GM12891 (cell line): ENCODE results near the gene PDLIM3.
"Not testable (repeated sequence)": the region's sequence is repeated elsewhere in the genome, so short reads cannot be mapped to it uniquely, and the experiment has no call there.

Experiments
- DNase-seq: peaks from one replicate; pipeline ENCODE4 v3.0.0; 2011; ENCODE audit warnings: low spot score; ENCODE audit not compliant: insufficient read length
- FAIRE-seq: peaks from 2 replicates; lab custom pipeline; 2011; peaks lifted over from hg19 to GRCh38; lab: Jason Lieb, UNC
- PAX5 ChIP-seq: IDR thresholded peaks from 2 replicates; pipeline ENCODE4 v1.6.1; 2011; ENCODE audit warnings: low read length, moderate library complexity, mild to moderate bottlenecking; ENCODE audit not compliant: insufficient read depth, severe bottlenecking
- POLR2A ChIP-seq: IDR thresholded peaks from 2 replicates; pipeline ENCODE4 v1.6.1; 2011; ENCODE audit warnings: low read depth, low read length, control low read depth
- POLR2AphosphoS5 ChIP-seq: IDR thresholded peaks from 2 replicates; pipeline ENCODE4 v1.6.1; 2011; ENCODE audit warnings: low read depth, low read length, control low read depth
- POU2F2 ChIP-seq: IDR thresholded peaks from 2 replicates; pipeline ENCODE4 v1.6.1; 2011; ENCODE audit warnings: low read depth, mild to moderate bottlenecking, control low read depth, low read length, moderate library complexity
- SPI1 ChIP-seq: IDR thresholded peaks from 2 replicates; pipeline ENCODE4 v1.6.1; 2011; ENCODE audit warnings: low read depth, low read length, control low read depth
- TAF1 ChIP-seq: IDR thresholded peaks from 2 replicates; pipeline ENCODE4 v1.6.1; 2011; ENCODE audit warnings: low read depth, low read length, control low read depth

The PDLIM3 gene

GRCh38 chr4:185523862-185524261 lies 11.4 kb downstream of the PDLIM3 start:
- FAIRE-seq (no peak), DNase-seq (no peak)
- TF ChIP-seq SPI1 (no peak), POU2F2 (no peak), PAX5 (no peak), TAF1 (no peak), POLR2A (no peak), POLR2AphosphoS5 (no peak)

GRCh38 chr4:185522451-185522850 lies 12.9 kb downstream of the PDLIM3 start:
- TF ChIP-seq TAF1 = no peak
- no peak for TF ChIP-seq POLR2A
- no peak for TF ChIP-seq POLR2AphosphoS5
- no peak for TF ChIP-seq POU2F2
- TF ChIP-seq PAX5 = no peak
- no peak for FAIRE-seq

GRCh38 chr4:185520119-185520518 lies 15.2 kb downstream of the PDLIM3 start:
- no peak for DNase-seq
- FAIRE-seq = no peak
- TF ChIP-seq POU2F2 (no peak), PAX5 (no peak), POLR2AphosphoS5 (no peak), TAF1 (no peak), POLR2A (no peak), SPI1 (no peak)

More at GRCh38 chr4:185522451-185522850, 12.9 kb downstream of the PDLIM3 start:
- no peak for DNase-seq

- FAIRE-seq (no peak), DNase-seq (no peak)
- no peak for TF ChIP-seq TAF1
- no peak for TF ChIP-seq POU2F2
- TF ChIP-seq POLR2A = no peak
- no peak for TF ChIP-seq SPI1
- TF ChIP-seq PAX5 = no peak
- TF ChIP-seq POLR2AphosphoS5 = no peak
Measured at GRCh38 chr4:185518494-185518893, 16.8 kb downstream of the PDLIM3 start.

- FAIRE-seq (no peak), DNase-seq (no peak)
- TF ChIP-seq PAX5 (no peak), TAF1 (no peak), POU2F2 (no peak), POLR2AphosphoS5 (no peak), POLR2A (no peak), SPI1 (no peak)
Measured at GRCh38 chr4:185518069-185518468, 17.2 kb downstream of the PDLIM3 start.

- no peak for FAIRE-seq
Measured at GRCh38 chr4:185515248-185515647, 20.1 kb downstream of the PDLIM3 start.

GRCh38 chr4:185514182-185514697 lies 21.1 kb downstream of the PDLIM3 start:
- no peak for FAIRE-seq

More at GRCh38 chr4:185515248-185515647, 20.1 kb downstream of the PDLIM3 start:
- no peak for DNase-seq
- TF ChIP-seq POU2F2 = no peak
- no peak for TF ChIP-seq PAX5
- TF ChIP-seq POLR2AphosphoS5 = no peak
- no peak for TF ChIP-seq POLR2A

GRCh38 chr4:185513489-185514181 lies 21.7 kb downstream of the PDLIM3 start:
- FAIRE-seq (no peak), DNase-seq (no peak)
- TF ChIP-seq TAF1 = no peak
- no peak for TF ChIP-seq SPI1
- TF ChIP-seq POLR2AphosphoS5 = no peak
- TF ChIP-seq PAX5 = no peak
- TF ChIP-seq POU2F2 = no peak
- TF ChIP-seq POLR2A = no peak

More at GRCh38 chr4:185514182-185514697, 21.1 kb downstream of the PDLIM3 start:
- TF ChIP-seq POLR2A = no peak
- TF ChIP-seq TAF1 = no peak
- TF ChIP-seq POU2F2 = no peak
- no peak for TF ChIP-seq PAX5
- TF ChIP-seq POLR2AphosphoS5 = no peak
- no peak for TF ChIP-seq SPI1
- DNase-seq = no peak

- TF ChIP-seq POU2F2 (no peak), POLR2A (no peak), PAX5 (no peak), POLR2AphosphoS5 (no peak), TAF1 (no peak), SPI1 (no peak)
- FAIRE-seq (no peak), DNase-seq (no peak)
Measured at GRCh38 chr4:185512516-185512915, 22.8 kb downstream of the PDLIM3 start.

GRCh38 chr4:185511243-185511642 lies 24.1 kb downstream of the PDLIM3 start:
- FAIRE-seq, DNase-seq: not testable (repeated sequence)
